Epithelial cell of prostate (primary cell): ENCODE measurements around the gene SPACDR.
"Not testable (repeated sequence)": the region's sequence is repeated elsewhere in the genome, so short reads cannot be mapped to it uniquely, and the experiment has no call there.

Experiments
- DNase-seq: peaks from one replicate; pipeline ENCODE4 v3.0.0-alpha.2; 2011; ENCODE audit warnings: low read depth, low spot score
- H3K27ac ChIP-seq: fragments of 450-650 bp; 2 replicates; pipeline ENCODE4 v1.5.1; 2017; ENCODE audit warnings: mild to moderate bottlenecking

Gene SPACDR, protein sequence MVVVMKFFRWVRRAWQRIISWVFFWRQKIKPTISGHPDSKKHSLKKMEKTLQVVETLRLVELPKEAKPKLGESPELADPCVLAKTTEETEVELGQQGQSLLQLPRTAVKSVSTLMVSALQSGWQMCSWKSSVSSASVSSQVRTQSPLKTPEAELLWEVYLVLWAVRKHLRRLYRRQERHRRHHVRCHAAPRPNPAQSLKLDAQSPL

DNA sequence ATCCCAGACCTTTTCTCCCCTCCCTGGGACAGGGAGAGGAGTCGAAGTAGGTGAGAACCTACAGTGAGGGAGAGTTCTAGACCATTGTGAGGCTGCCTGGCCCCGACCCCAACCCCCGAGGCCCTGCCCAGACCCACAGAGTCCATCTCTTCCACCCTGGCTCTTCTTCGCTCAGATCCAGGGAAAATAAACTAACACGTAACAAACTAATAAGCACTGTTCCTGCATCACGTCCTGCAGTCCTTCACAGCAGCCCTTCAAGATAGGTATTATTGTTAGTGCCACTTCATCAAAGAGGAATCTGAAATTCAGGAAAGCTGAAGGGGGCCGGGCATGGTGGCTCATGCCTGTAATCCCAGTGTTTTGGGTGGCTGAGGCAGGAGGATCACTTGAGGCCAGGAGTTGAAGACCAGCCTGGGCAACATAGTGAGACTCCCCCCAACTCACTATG, at the start of gene SPACDR:
SPACDR (minus strand) TSS at position 51 of the 451 bp plus-strand sequence. CDS start 235 bp downstream, outside the sequence.
- no peak within 1 kb of the TSS for H3K27ac ChIP-seq
- no peak for DNase-seq

GRCh38 chr7:100513212-100513810, 49.3 kb upstream of the SPACDR start:
- no peak overlapping the region for H3K27ac ChIP-seq
- DNase-seq, result no peak

DNA sequence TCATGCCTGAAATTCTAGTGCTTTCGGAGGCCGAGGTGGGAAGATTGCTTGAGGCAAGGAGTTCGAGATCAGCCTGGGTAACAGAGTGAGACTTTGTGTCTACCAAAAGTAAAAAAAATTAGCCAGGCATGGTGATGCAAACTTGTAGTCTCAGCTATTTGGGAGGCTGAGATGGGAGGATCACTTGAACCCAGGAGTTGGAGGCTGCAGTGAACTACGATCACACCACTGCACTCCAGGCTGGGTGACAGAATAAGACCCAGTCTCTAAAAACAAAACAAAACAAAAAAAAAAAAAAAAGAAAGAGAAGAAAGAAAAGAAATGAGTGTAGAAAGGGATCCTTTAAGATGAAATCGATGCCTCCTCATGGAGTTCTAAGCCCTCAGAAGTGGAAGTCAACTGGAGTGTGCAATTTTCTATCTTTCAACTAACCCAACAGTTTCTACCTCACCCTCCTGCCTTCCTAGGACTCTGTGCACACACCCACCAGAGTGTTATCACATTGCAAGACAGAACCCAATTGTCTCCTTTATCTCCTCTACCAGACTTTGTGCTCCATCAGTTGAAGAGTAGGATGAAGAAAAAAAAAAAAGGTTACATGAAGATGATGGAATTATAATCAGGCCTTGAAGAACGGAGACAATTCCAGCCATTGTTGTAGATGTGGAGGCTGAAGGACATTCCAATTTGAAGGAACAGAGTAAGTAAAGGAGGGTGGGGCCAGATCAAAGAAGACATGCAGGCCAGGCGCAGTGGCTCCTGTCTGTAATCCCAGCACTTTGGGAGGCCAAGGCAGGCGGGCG, 46.6 kb upstream of the SPACDR start:
- DNase-seq, result no peak
- no peak overlapping the region for H3K27ac ChIP-seq

DNA sequence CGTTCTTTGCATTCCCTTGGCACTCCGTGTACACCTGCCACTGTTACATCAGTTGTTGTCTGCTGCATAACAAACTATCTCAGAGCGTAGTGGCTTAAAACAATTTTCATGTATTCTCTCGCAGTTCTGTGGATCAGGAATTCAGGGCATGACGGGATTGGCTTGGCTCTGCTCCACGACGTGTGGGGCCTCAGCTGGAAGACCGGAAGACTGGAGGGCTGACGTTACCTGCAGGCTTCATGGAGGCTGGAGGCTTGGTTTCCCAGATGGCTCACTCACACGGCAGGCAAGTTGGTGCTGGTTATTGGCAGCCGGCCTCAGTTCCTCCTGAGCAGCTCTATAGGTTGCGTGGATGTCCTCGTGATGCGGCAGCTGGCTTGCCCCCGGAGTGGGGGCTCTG, 45.2 kb upstream of the SPACDR start:
- H3K27ac ChIP-seq, result peak overlapping the region; percentile 68
- peak; percentile 92 for DNase-seq

DNA sequence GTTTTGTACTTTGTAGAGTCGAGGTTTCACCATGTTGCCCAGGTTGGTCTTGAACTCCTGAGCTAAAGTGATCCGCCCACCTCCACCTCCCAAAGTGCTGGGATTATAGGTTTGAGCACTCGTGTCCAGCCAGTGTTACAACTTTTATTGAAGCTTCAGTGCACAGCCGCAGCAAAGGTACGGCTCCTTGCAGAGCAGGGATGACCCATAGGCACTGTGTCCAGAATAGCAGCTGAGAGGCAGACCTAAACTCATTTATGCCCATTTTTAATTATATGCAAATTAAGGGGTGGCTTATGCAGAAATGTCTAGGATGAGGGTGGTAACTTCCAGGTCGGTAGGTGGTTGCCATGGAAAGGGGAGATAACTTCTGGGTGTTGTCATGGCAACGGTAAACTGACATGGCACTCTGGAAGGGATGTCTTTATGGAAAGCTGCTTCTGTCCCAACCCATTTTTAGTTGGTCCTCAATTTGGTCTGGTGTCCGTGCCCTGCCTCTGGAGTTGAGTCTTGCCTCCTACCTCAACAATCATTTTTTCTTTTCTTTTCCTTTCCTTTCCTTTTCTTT, 42.4 kb upstream of the SPACDR start:
- no peak overlapping the region for H3K27ac ChIP-seq
- no peak for DNase-seq

- H3K27ac ChIP-seq, result no peak overlapping the region
- DNase-seq, result no peak
These were observed 41.0 kb upstream of the SPACDR start for GRCh38 chr7:100504887-100505611.

- H3K27ac ChIP-seq, DNase-seq: not testable (repeated sequence)
These were observed 40.0 kb upstream of the SPACDR start for GRCh38 chr7:100504031-100504430.

DNA sequence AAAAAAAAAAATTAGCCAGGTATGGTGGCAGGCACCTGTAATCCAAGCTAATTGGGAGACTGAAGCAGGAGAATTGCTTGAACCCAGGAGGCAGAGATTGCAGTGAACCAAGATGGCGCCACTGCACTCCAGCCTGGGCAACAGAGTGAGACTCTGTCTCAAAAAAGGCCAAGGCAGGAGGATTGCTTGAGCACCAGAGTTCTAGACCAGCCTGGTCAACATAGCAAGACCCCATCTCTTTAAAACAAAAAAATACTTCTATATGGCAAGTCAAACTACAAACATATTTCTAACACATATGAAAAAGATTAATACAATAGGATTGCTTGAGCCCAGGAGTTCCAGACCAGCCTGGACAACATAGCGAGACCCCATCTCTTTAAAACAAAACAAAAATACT, 36.7 kb upstream of the SPACDR start:
- not testable (repeated sequence) for H3K27ac ChIP-seq

DNA sequence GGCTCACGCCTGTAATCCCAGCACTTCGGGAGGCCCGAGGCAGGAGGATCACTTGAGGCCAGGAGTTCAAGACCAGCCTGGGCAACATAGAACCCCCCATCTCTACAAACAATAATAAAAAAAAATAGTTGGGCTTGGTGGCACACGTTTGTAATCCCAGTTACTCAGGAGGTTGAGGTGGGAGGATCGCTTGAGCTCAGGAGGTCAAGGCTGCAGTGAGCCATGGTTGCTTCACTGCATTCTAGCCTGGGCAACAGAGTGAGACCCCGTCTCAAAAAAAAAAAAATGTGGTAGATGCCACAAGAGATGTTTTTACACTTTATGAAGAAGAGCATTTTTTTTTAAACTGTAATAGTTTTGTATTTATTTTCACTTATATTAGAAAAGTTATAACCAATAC, 32.4 kb upstream of the SPACDR start:
- no peak overlapping the region for H3K27ac ChIP-seq
- no peak for DNase-seq

More for the DNA sequence above, 36.7 kb upstream of the SPACDR start:
- DNase-seq, result not testable (repeated sequence)

DNA sequence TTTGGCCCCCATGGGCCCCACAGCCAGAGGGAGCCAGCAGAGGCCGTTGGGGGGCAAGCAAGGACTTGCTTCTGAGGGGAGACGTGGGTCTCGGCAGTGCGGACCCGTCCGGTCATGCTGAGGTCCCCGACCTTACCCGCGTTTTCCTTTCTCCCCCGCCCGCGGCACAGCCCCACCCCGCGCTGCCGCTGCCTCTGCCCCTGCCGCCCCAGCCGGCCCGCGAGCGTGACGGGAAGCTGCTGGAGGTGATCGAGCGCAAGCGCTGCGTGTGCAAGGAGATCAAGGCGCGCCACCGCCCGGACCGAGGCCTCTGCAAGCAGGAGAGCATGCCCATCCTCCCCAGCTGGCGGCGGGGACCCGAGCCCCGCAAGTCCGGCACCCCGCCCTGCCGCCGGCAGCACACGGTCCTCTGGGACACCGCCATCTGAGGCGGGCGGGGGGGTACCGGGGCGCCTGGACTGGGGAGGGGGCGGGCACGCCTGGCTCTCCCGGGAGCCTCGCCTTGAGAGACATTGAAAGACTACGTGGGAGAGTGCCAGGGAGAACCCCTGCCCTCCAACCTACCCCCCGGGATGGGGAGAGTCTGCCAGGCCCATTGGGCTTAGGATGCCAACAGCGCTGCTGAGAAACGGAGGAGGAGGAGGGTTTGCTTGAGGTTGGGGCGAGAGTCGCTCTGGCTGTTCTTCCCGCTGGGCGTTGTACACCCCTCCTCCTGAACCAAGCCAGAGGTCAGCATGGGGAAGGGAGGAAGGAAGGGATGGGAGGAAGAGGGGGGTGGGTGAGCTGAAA, 29.6 kb upstream of the SPACDR start:
- H3K27ac ChIP-seq, result no peak overlapping the region
- no peak for DNase-seq

DNA sequence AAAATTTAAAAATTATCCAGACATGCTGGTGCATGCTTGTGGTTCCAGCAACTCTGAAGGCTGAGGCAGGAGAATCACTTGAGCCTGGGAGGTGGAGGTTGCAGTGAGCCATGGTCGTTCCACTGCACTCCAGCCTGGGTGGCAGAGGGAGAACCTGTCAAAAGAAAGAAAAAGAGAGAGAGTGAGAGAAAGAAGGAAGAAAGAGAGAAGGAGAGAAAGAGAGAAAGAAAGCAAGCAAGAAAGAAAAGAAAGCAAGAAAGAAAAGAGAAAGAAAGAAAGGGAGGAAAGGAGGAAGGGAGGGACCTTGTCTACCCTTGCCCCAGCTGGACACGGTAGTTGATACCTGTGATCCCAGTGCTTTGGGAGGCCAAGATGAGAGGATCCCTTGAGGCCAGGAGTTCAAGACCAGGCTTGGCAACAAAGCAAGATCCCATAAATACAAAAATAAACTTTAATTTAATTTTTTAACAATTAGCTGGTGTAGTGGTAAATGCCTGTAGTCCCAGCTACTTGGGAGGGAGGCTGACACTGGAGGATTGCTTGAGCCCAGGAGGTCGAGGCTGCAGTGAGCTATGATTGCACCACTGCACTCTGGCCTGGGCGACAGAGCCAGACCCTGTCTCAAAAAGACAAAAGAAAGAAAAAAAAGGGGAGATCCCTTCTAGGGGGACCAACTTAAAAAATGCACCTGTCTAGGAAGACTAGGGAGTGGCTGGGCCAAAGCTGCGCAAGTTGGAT, 28.8 kb upstream of the SPACDR start:
- no peak overlapping the region for H3K27ac ChIP-seq

GRCh38 chr7:100491192-100491578, 27.1 kb upstream of the SPACDR start:
- no peak for DNase-seq
- no peak overlapping the region for H3K27ac ChIP-seq

More for the DNA sequence above, 28.8 kb upstream of the SPACDR start:
- no peak for DNase-seq

GRCh38 chr7:100490483-100491191, 26.6 kb upstream of the SPACDR start:
- no peak for DNase-seq
- H3K27ac ChIP-seq, result no peak overlapping the region

DNA sequence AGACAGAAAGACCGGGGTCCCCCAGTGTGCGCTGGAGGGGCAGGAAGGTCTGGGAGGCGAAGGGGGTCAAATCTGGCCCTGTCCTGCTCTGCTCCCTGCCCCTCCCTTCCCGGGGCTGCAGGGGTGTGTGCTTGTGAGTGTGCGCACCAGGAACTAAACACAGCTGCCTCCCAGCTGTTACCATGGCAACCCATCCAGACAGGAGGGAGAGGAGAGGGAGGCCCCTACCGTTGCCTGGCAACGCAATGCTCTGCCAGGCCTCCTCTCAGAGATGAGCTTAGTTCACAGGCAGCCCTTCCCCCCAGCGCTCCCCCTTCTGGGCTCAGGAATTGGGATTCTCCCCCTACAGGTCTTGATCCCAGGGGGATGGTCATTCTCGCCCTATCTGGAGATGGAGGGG, 25.8 kb upstream of the SPACDR start:
- H3K27ac ChIP-seq, result no peak overlapping the region
- no peak for DNase-seq

- H3K27ac ChIP-seq, result no peak overlapping the region
- no peak for DNase-seq
These were observed 25.1 kb upstream of the SPACDR start for GRCh38 chr7:100489121-100489520.

- H3K27ac ChIP-seq, result no peak overlapping the region
- no peak for DNase-seq
These were observed 24.5 kb upstream of the SPACDR start for GRCh38 chr7:100488333-100489095.

DNA sequence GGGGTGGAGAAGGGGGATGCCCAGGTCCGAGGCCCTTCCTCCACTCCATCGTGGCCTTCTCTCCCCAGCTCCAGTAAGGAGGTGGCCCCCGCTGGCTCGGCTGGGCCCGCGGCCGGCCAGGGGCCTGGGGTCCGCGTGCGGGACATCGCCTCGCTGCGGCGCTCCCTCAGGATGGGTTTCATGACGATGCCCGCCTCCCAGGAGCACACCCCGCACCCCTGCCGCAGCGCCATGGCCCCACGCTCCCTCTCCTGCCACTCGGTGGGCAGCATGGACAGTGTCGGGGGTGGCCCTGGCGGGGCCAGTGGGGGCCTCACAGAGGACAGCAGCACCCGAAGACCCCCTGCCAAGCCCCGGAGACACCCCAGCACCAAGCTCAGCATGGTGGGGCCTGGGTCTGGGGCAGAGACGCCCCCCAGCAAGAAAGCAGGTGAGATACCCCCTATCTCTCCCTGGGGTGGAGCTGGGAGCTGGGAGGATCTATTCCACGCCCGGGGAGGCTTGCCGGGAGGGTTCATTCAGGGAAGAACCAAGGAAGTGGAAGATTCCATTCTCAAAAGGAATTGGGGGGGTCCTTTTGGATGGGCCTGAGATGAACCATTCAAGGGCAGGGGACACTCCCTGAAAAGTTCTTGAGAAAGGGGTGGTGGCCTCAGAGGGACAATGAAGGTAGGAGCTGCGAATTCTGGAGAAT, 22.8 kb upstream of the SPACDR start:
- no peak overlapping the region for H3K27ac ChIP-seq
- DNase-seq, result no peak
